ENCODE data around the gene FARS2. TPM values are rescaled to one million over a fixed set of nuclear protein-coding genes. Genes with fewer than 3 reads are reported as not detected.

Gene FARS2
- total and polyA plus RNA-seq, 11 donors = 11.4 to 24.6 (median 20.5) TPM

DNA sequence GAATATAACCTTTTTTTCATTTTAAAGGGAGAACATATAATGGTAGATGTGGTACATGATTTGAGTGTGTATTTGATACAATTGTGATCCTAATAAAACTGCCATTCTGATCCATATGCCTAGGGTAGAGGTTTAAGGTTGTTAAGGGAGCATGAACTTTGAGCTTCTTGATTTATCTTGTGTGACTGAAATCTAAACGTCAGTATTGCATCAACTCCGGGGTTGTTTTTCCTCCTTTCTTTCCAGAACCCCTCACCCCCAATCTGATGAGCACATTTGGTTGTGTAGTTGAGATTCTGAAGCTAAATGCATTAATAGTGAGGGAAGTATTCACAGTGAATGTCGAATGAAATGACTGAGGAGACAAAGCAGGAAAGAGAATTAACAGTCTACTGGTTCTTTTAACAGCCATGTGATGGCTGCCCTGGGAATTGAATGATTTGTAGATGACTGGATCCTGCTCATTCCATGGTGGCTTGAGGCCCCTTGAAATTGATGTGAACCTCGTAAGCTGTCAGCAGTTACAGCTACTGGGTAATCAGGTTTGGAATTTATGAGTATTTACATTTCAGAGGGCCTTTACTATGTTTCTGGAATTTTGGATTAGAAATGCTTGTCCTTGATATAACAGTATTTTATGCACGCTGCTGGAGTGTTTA lies 44.8 kb downstream of the FARS2 start:
- peaks cover 0 to 17% (median 4%) of the 10 kb centered on the region in 12 donors for H3K4me1 ChIP-seq
- DNase-seq (no peak), ATAC-seq (no peak)
- no peaks in the 10 kb centered on the region for H3K9me3 ChIP-seq
- intact Hi-C loops (cut with DNase I) = loop anchor here in 4 of 10 donors (5.0 to 10.0 kb wide), 4 partner anchors 89 to 251 kb away; no protein-coding TSS in a partner anchor
- no peaks in the 10 kb centered on the region for H3K27me3 ChIP-seq
- H3K36me3 ChIP-seq = no peaks in the 10 kb centered on the region
- H3K4me3 ChIP-seq = no peak overlapping the region
- no peak for TF ChIP-seq POLR2A (IDR thresholded peaks at IDR 0.05)
- no peak for TF ChIP-seq CTCF (IDR thresholded peaks at IDR 0.05)
- H3K27ac ChIP-seq = no peak overlapping the region
- WGBS, 4 donors = 75 to 85% (median 78%) methylated on average over 5 of the region's 5 CpGs

DNA sequence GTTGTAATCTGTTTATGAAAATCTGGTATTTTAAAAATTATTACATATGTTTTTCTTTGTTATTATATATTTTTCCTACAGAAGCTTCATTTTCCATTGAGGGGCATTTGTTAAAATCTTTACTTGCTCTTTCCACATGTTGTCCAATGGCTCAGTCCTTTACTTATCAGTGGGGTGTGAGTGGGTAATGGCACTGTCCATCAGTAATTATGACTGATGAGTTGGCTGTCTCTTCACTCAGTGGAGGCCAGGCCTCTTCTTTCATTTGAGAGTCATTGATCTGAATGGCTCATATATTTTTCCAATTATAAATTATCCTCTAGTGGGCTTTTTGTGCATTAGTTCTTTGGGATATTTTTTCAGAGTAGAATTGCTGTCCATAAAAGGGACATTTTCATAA lies 45.7 kb downstream of the FARS2 start:
- H3K27ac ChIP-seq = no peak overlapping the region
- TF ChIP-seq POLR2A (IDR thresholded peaks at IDR 0.05) (no peak), CTCF (IDR thresholded peaks at IDR 0.05) (no peak)
- intact Hi-C loops (cut with DNase I) = loop anchor here in 4 of 10 donors (5.0 to 10.0 kb wide), 4 partner anchors 90 to 252 kb away; no protein-coding TSS in a partner anchor
- peaks cover 0 to 14% (median 4%) of the 10 kb centered on the region in 12 donors for H3K4me1 ChIP-seq
- no peak overlapping the region for H3K4me3 ChIP-seq
- DNase-seq (no peak), ATAC-seq (no peak)
- H3K27me3 ChIP-seq = no peaks in the 10 kb centered on the region
- no peaks in the 10 kb centered on the region for H3K36me3 ChIP-seq
- H3K9me3 ChIP-seq = no peaks in the 10 kb centered on the region

- Histone ChIP-seq H3K36me3 (no peaks in the 10 kb centered on the region), H3K27me3 (no peaks in the 10 kb centered on the region), H3K4me1 (peaks cover 0 to 4% (median under 1%) of the 10 kb centered on the region in 12 donors), H3K4me3 (no peak overlapping the region), H3K27ac (no peak overlapping the region), H3K9me3 (no peaks in the 10 kb centered on the region)
- intact Hi-C loops (cut with DNase I) = loop anchor here in 4 of 10 donors (5.0 to 10.0 kb wide), 4 partner anchors 91 to 253 kb away; no protein-coding TSS in a partner anchor
- 70 to 83% (median 77%) methylated on average over 4 of the region's 4 CpGs for WGBS, 4 donors
- DNase-seq (no peak), ATAC-seq (no peak)
- TF ChIP-seq CTCF (IDR thresholded peaks at IDR 0.05) (no peak), POLR2A (IDR thresholded peaks at IDR 0.05) (no peak)
Measured at GRCh38 chr6:5308066-5308465, 46.8 kb downstream of the FARS2 start.

GRCh38 chr6:5314191-5314865 lies 53.0 kb downstream of the FARS2 start:
- WGBS, 4 donors = 82 to 92% (median 89%) methylated on average over 4 of the region's 4 CpGs
- H3K9me3 ChIP-seq = no peaks in the 10 kb centered on the region
- no peaks in the 10 kb centered on the region for H3K36me3 ChIP-seq
- no peaks in the 10 kb centered on the region for H3K27me3 ChIP-seq
- no peak overlapping the region for H3K27ac ChIP-seq
- no peak for TF ChIP-seq POLR2A (IDR thresholded peaks at IDR 0.05)
- TF ChIP-seq CTCF (IDR thresholded peaks at IDR 0.05) = no peak
- intact Hi-C loops (cut with DNase I) = no loop called here
- ATAC-seq (no peak), DNase-seq (no peak)
- H3K4me1 ChIP-seq = peaks cover 0 to 20% (median 2%) of the 10 kb centered on the region in 12 donors
- H3K4me3 ChIP-seq = no peak overlapping the region
